ENCODE results near the gene STAC2. TPM values are rescaled to one million over a fixed set of nuclear protein-coding genes. Genes with fewer than 3 reads are reported as not detected.

STAC2 gene
- total and polyA plus RNA-seq, 12 donors: 0.09 to 4.9 (median 0.51) TPM; not detected in 1

DNA sequence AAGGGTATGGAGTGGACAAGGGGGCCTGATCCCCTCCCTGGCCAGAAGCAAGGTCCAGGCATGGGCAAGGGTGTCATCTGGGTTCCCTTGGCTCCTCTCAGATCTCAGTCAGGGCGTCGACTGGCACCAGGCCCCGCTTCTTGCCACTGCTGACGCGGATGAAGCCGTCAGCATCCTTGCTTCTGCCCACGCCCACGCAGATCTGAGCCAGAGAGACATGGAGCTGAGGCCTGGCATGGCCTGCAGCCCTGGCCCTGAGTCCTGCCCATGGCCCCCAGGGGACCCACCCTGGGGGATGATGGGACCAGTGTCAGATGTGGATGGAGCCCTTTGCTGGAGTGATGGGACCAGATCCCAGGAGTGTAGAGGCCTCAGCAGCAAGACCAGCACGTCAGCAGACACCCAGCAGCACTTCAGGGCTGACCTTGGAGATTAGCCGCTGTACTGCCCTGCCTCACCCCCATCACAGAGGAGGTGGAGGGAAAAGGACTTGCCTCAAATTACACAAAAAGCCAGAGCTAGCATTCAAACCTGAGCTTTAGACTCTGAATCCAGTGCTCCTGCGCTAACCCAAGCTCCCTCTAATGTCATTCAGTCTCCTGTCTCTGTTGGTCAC lies 13.4 kb downstream of the STAC2 start:
- H3K4me3 ChIP-seq: no peak overlapping the region
- DNase-seq (no peak), ATAC-seq (peak in 3 of 8 donors; percentile 5 to 40 (median 39))
- TF ChIP-seq, protein P1, sequence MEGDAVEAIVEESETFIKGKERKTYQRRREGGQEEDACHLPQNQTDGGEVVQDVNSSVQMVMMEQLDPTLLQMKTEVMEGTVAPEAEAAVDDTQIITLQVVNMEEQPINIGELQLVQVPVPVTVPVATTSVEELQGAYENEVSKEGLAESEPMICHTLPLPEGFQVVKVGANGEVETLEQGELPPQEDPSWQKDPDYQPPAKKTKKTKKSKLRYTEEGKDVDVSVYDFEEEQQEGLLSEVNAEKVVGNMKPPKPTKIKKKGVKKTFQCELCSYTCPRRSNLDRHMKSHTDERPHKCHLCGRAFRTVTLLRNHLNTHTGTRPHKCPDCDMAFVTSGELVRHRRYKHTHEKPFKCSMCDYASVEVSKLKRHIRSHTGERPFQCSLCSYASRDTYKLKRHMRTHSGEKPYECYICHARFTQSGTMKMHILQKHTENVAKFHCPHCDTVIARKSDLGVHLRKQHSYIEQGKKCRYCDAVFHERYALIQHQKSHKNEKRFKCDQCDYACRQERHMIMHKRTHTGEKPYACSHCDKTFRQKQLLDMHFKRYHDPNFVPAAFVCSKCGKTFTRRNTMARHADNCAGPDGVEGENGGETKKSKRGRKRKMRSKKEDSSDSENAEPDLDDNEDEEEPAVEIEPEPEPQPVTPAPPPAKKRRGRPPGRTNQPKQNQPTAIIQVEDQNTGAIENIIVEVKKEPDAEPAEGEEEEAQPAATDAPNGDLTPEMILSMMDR (IDR thresholded peaks at IDR 0.05): no peak
- H3K27ac ChIP-seq: peak overlapping the region in 1 of 10 donors; percentile 50
- peaks cover 9 to 24% (median 18%) of the 10 kb centered on the region in 9 donors for H3K4me1 ChIP-seq
- intact Hi-C loops (cut with DNase I): no loop called here
- WGBS, 2 donors: 75 to 78% methylated on average over 11 of the region's 11 CpGs
- no peaks in the 10 kb centered on the region for H3K36me3 ChIP-seq
- no peaks in the 10 kb centered on the region for H3K9me3 ChIP-seq
- peaks cover 0 to 19% (median 7%) of the 10 kb centered on the region in 7 donors for H3K27me3 ChIP-seq

DNA sequence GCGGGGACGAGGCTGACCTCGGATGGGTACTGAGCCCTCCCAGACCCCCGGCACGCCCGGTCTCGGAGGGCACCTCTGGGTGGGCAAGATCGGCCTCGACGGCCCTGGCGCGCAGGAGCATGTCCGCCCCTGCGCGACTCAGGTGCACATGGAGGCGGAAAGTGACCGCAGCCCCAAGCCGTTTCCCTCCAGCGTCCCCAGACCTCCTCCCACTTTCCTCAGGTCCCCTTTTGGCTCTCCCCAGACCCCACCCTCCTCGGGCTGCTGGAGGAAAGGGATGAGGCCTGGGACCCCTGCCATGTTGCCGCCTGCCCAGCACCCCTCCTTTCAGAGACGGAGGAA lies 15.7 kb downstream of the STAC2 start:
- intact Hi-C loops (cut with DNase I): no loop called here
- H3K36me3 ChIP-seq: peaks cover 0 to 3% (median 1%) of the 10 kb centered on the region in 9 donors
- peak overlapping the region; percentile 14 to 57 (median 50) for H3K4me3 ChIP-seq
- DNase-seq: no peak
- H3K27ac ChIP-seq: peak overlapping the region in 4 of 10 donors; percentile 13 to 50 (median 18)
- H3K4me1 ChIP-seq: peaks cover 9 to 25% (median 18%) of the 10 kb centered on the region in 9 donors
- peak in 1 of 8 donors; percentile 6 for ATAC-seq
- TF ChIP-seq, protein P1 (IDR thresholded peaks at IDR 0.05): no peak
- no peaks in the 10 kb centered on the region for H3K9me3 ChIP-seq
- peaks cover 0 to 17% (median 2%) of the 10 kb centered on the region in 7 donors for H3K27me3 ChIP-seq
- 8 to 11% methylated on average over 22 of the region's 22 CpGs for WGBS, 2 donors

- peak overlapping the region in 6 of 10 donors; percentile 13 to 50 (median 32) for H3K27ac ChIP-seq
- ATAC-seq (peak; percentile 71 to 92 (median 78)), DNase-seq (peak; percentile 68 to 74)
- 2 to 3% methylated on average over 37 to 39 of the region's 39 CpGs for WGBS, 2 donors
- no peaks in the 10 kb centered on the region for H3K9me3 ChIP-seq
- peaks cover 9 to 25% (median 18%) of the 10 kb centered on the region in 9 donors for H3K4me1 ChIP-seq
- peaks cover 0 to 17% (median 2%) of the 10 kb centered on the region in 7 donors for H3K27me3 ChIP-seq
- peaks cover 0 to 9% (median 7%) of the 10 kb centered on the region in 9 donors for H3K36me3 ChIP-seq
- intact Hi-C loops (cut with DNase I): loop anchor here in 5 of 10 donors (2.0 to 5.0 kb wide), 2 partner anchors 33 to 35 kb away; no protein-coding TSS in a partner anchor
- TF ChIP-seq, protein P1 (IDR thresholded peaks at IDR 0.05): no peak
- peak overlapping the region; percentile 14 to 57 (median 50) for H3K4me3 ChIP-seq
These were observed 16.2 kb downstream of the STAC2 start for GRCh38 chr17:39209317-39210092.

- TF ChIP-seq, protein P1 (IDR thresholded peaks at IDR 0.05): no peak
- peaks cover 0 to 15% (median 13%) of the 10 kb centered on the region in 9 donors for H3K36me3 ChIP-seq
- no peaks in the 10 kb centered on the region for H3K9me3 ChIP-seq
- DNase-seq (no peak), ATAC-seq (peak in 2 of 8 donors; percentile 7 to 19)
- peak overlapping the region in 2 of 10 donors; percentile 43 to 50 for H3K27ac ChIP-seq
- peaks cover 0 to 17% (median 2%) of the 10 kb centered on the region in 7 donors for H3K27me3 ChIP-seq
- intact Hi-C loops (cut with DNase I): loop anchor here in 5 of 10 donors (2.0 to 5.0 kb wide), 2 partner anchors 33 to 36 kb away; no protein-coding TSS in a partner anchor
- H3K4me1 ChIP-seq: peaks cover 9 to 25% (median 18%) of the 10 kb centered on the region in 9 donors
- H3K4me3 ChIP-seq: peak overlapping the region in 1 of 10 donors; percentile 53
- 68 to 69% methylated on average over 8 of the region's 8 CpGs for WGBS, 2 donors
These were observed 16.9 kb downstream of the STAC2 start for GRCh38 chr17:39208893-39209292.
